Left lung (tissue), 10 donors: Measurements from ENCODE around the gene FAM13C. TPM values are rescaled to one million over a fixed set of nuclear protein-coding genes. Genes with fewer than 3 reads are reported as not detected.

Experiments
- ATAC-seq: fragments of 200-7000 bp; cut with Tn5 transposase; one replicate; pipeline ENCODE4 v1.9.1; 2020; ENCODE audit warnings: moderate library complexity
- DNase-seq, 4 donors: peaks; one replicate each; pipeline ENCODE4 v3.0.0-alpha.2; 2013 to 2020
- H3K27ac ChIP-seq, 2 donors: fragments of 200-600 bp; sonication (generic) in 1 of 2; one replicate each; pipeline versions ENCODE4 v1.5.0 to v1.8.0; 2020 to 2021
- H3K27me3 ChIP-seq, 2 donors: fragments of 200-600 bp; sonication (generic) in 1 of 2; one replicate each; pipeline versions ENCODE4 v1.5.0 to v1.8.0; 2020 to 2021
- H3K36me3 ChIP-seq, 2 donors: fragments of 200-600 bp; sonication (generic) in 1 of 2; one replicate each; pipeline versions ENCODE4 v1.5.0 to v1.8.0; 2020 to 2021
- H3K4me1 ChIP-seq, 2 donors: fragments of 200-600 bp; one replicate each; pipeline ENCODE4 v1.8.0; 2021
- H3K4me3 ChIP-seq, 2 donors: fragments of 200-600 bp; sonication (generic) in 1 of 2; one replicate each; pipeline versions ENCODE4 v1.5.0 to v1.8.0; 2020 to 2021; ENCODE audit warnings: mild to moderate bottlenecking in 1 of 2
- H3K9me3 ChIP-seq, 2 donors: fragments of 200-600 bp; sonication (generic) in 1 of 2; one replicate each; pipeline versions ENCODE4 v1.5.0 to v1.8.0; 2020 to 2021
- CTCF ChIP-seq, 2 donors: fragments of 200-600 bp; sonication (generic) in 1 of 2; IDR thresholded peaks; one replicate each; pipeline versions ENCODE4 v1.5.0 to v1.8.0; 2021; ENCODE audit warnings: antibody characterized with exemption in 2 of 2
- intact Hi-C, 2 donors: fragments of 100-400 bp; cut with DNase I; formaldehyde crosslinking; loops; one replicate each; pipeline versions ENCODE4 v1.11.2 to v1.14.2; 2022
- polyA plus RNA-seq, 6 donors: library from polyadenylated mRNA; unstranded; fragments of 120-200 nt; gene quantifications; one replicate each; pipeline ENCODE4 v1.2.1, GENCODE V29; 2013; ENCODE audit not compliant: insufficient read length in 6 of 6
- total RNA-seq, 2 donors: library from RNA; stranded (reverse); fragmentation: NEBNext Ultra II Directional; extraction: Animal tissue kit (Norgen Biotek cat#: 25700); gene quantifications; one replicate each; pipeline ENCODE4 v1.2.1, GENCODE V29; 2021
- donor health status: DM: no; HTN: yes; CAD: no.
- donor health status: DM: no; HTN: no; CAD: no.

FAM13C gene
- total and polyA plus RNA-seq, 8 donors: 10.3 to 36.1 (median 25.0) TPM

- Histone ChIP-seq H3K4me3 (no peak overlapping the region), H3K9me3 (no peaks in the 10 kb centered on the region), H3K4me1 (no peaks in the 10 kb centered on the region), H3K27ac (no peak overlapping the region), H3K36me3 (no peaks in the 10 kb centered on the region), H3K27me3 (no peaks in the 10 kb centered on the region)
- intact Hi-C loops: no loop called here
- DNase-seq (no peak), ATAC-seq (no peak)
- TF ChIP-seq CTCF (IDR thresholded peaks at IDR 0.05): no peak
Measured at GRCh38 chr10:59255463-59255862, 106.9 kb downstream of the FAM13C start.

- H3K4me3 ChIP-seq: no peak overlapping the region
- DNase-seq (no peak), ATAC-seq (no peak)
- TF ChIP-seq CTCF (IDR thresholded peaks at IDR 0.05): no peak
- H3K27me3 ChIP-seq: no peaks in the 10 kb centered on the region
- H3K4me1 ChIP-seq: no peaks in the 10 kb centered on the region
- no peaks in the 10 kb centered on the region for H3K9me3 ChIP-seq
- H3K36me3 ChIP-seq: no peaks in the 10 kb centered on the region
- intact Hi-C loops: no loop called here
- no peak overlapping the region for H3K27ac ChIP-seq
Measured at GRCh38 chr10:59252491-59252890, 109.9 kb downstream of the FAM13C start.

GRCh38 chr10:59245686-59246085 is 116.7 kb downstream of the FAM13C start:
- no peak for DNase-seq
- H3K27me3 ChIP-seq: no peaks in the 10 kb centered on the region
- TF ChIP-seq CTCF (IDR thresholded peaks at IDR 0.05): no peak
- no peak for ATAC-seq
- H3K27ac ChIP-seq: no peak overlapping the region
- no peaks in the 10 kb centered on the region for H3K36me3 ChIP-seq
- intact Hi-C loops: loop anchor here in 1 of 2 donors (10.0 kb wide), 2 partner anchors 339 to 379 kb away; no protein-coding TSS in a partner anchor
- H3K4me1 ChIP-seq: no peaks in the 10 kb centered on the region
- no peak overlapping the region for H3K4me3 ChIP-seq
- no peaks in the 10 kb centered on the region for H3K9me3 ChIP-seq

- Histone ChIP-seq H3K9me3 (no peaks in the 10 kb centered on the region), H3K4me3 (no peak overlapping the region), H3K27me3 (no peaks in the 10 kb centered on the region), H3K27ac (no peak overlapping the region), H3K4me1 (no peaks in the 10 kb centered on the region), H3K36me3 (no peaks in the 10 kb centered on the region)
- intact Hi-C loops: loop anchor here in 1 of 2 donors (10.0 kb wide), 2 partner anchors 340 to 380 kb away; no protein-coding TSS in a partner anchor
- DNase-seq (no peak), ATAC-seq (no peak)
- no peak for TF ChIP-seq CTCF (IDR thresholded peaks at IDR 0.05)
Measured at GRCh38 chr10:59244871-59245270, 117.5 kb downstream of the FAM13C start.

GRCh38 chr10:59243611-59244195 is 118.6 kb downstream of the FAM13C start:
- TF ChIP-seq CTCF (IDR thresholded peaks at IDR 0.05): no peak
- Histone ChIP-seq H3K4me3 (no peak overlapping the region), H3K27me3 (no peaks in the 10 kb centered on the region), H3K27ac (no peak overlapping the region), H3K4me1 (no peaks in the 10 kb centered on the region), H3K9me3 (no peaks in the 10 kb centered on the region), H3K36me3 (no peaks in the 10 kb centered on the region)
- DNase-seq (no peak), ATAC-seq (no peak)
- intact Hi-C loops: loop anchor here in 1 of 2 donors (10.0 kb wide), 2 partner anchors 341 to 381 kb away; no protein-coding TSS in a partner anchor
